SK-N-SH (cell line): ENCODE results near the gene ALPK3.

Source experiments
- EP300 ChIP-seq, 2 experiments: IDR thresholded peaks; 2 replicates each; pipeline versions ENCODE4 v1.4.0 to v1.6.1; 2012; ENCODE audit warnings: borderline replicate concordance in 1 of 2, low read depth in 1 of 2, low read length in 1 of 2
- TAF1 ChIP-seq: IDR thresholded peaks from 2 replicates; pipeline ENCODE4 v1.6.1; 2012; ENCODE audit warnings: low read depth, mild to moderate bottlenecking, low read length, moderate library complexity, borderline replicate concordance
- YY1 ChIP-seq: IDR thresholded peaks from 2 replicates; pipeline ENCODE4 v1.4.0; 2012; ENCODE audit warnings: low read depth, mild to moderate bottlenecking
- ZBTB33 ChIP-seq: IDR thresholded peaks from 2 replicates; pipeline ENCODE4 v1.4.0; 2012; ENCODE audit warnings: low read depth, borderline replicate concordance
- TF ChIP-seq, protein P1 (sequence below): fragments of 200-600 bp; sonication (generic); IDR thresholded peaks from 2 replicates; pipeline ENCODE4 v1.6.1; 2017; ENCODE audit warnings: antibody characterized with exemption, mild to moderate bottlenecking, moderate library complexity

DNA sequence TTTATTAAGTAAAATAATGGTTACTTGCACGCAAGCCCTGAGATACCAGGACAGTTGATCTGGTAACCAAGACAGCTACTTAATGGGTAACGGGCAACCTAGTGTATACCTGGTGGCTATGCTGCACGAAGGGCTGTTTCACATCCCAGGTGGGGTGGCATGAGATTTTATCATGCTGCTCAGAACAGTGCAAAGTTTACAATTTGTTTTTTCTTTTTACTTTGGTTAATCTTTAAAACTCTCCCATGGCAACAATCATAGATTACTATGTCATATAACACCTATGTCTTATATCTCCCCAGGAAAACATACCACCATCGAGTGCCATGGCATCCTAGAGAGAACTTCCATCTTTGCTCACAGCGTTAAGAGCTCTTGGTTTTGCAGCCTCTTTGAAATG, 35.1 kb downstream of the ALPK3 start:
- TF ChIP-seq, protein P1, sequence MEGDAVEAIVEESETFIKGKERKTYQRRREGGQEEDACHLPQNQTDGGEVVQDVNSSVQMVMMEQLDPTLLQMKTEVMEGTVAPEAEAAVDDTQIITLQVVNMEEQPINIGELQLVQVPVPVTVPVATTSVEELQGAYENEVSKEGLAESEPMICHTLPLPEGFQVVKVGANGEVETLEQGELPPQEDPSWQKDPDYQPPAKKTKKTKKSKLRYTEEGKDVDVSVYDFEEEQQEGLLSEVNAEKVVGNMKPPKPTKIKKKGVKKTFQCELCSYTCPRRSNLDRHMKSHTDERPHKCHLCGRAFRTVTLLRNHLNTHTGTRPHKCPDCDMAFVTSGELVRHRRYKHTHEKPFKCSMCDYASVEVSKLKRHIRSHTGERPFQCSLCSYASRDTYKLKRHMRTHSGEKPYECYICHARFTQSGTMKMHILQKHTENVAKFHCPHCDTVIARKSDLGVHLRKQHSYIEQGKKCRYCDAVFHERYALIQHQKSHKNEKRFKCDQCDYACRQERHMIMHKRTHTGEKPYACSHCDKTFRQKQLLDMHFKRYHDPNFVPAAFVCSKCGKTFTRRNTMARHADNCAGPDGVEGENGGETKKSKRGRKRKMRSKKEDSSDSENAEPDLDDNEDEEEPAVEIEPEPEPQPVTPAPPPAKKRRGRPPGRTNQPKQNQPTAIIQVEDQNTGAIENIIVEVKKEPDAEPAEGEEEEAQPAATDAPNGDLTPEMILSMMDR = no peak
- TF ChIP-seq YY1 (no peak), EP300 (IDR thresholded peaks at IDR 0.05; ENCODE audit: borderline replicate concordance in 1 of 2, low read depth in 1 of 2, low read length in 1 of 2) (no peak), ZBTB33 (no peak), TAF1 (no peak)
